Effector memory CD8-positive, alpha-beta T cell (primary cell): Measurements from ENCODE around the gene CD160.
A peak's percentile ranks its signal among the peaks of the same experiment; 100 is the strongest.
"Not testable (repeated sequence)": the region's sequence is repeated elsewhere in the genome, so short reads cannot be mapped to it uniquely, and the experiment has no call there.

Source experiments
- ATAC-seq: fragments of 150-1000 bp; cut with Tn5 transposase; replicated peaks from 2 replicates; pipeline ENCODE4 v1.10.0; 2021; ENCODE audit warnings: mild to moderate bottlenecking, moderate library complexity
- DNase-seq, 3 experiments: peaks; one replicate each; pipeline ENCODE4 v3.0.0; 2021
- H3K27ac Mint-ChIP-seq, 2 donors: one replicate each; pipeline ENCODE4 v1.8.0; 2022; ENCODE audit warnings: mild to moderate bottlenecking in 2 of 2, mixed read lengths in 2 of 2, moderate library complexity in 2 of 2
- H3K27me3 Mint-ChIP-seq, 2 donors: one replicate each; pipeline ENCODE4 v1.8.0; 2022; ENCODE audit warnings: mixed read lengths in 2 of 2
- H3K36me3 Mint-ChIP-seq: one replicate; pipeline ENCODE4 v1.8.0; 2022; ENCODE audit warnings: mild to moderate bottlenecking, moderate library complexity, mixed read lengths; ENCODE audit not compliant: insufficient read depth
- H3K4me1 Mint-ChIP-seq, 2 donors: one replicate each; pipeline ENCODE4 v1.8.0; 2022; ENCODE audit warnings: low read depth in 2 of 2, mixed read lengths in 2 of 2
- H3K4me3 Mint-ChIP-seq, 2 donors: one replicate each; pipeline ENCODE4 v1.8.0; 2022; ENCODE audit warnings: mild to moderate bottlenecking in 2 of 2, mixed read lengths in 2 of 2, moderate library complexity in 2 of 2
- H3K9me3 Mint-ChIP-seq, 2 donors: one replicate each; pipeline ENCODE4 v1.8.0; 2022; ENCODE audit warnings: mixed read lengths in 2 of 2
- total RNA-seq, 9 experiments: gene quantifications; one replicate each; lab custom pipeline; 2026; lab: John Stamatoyannopoulos, UW

CD160 gene, protein sequence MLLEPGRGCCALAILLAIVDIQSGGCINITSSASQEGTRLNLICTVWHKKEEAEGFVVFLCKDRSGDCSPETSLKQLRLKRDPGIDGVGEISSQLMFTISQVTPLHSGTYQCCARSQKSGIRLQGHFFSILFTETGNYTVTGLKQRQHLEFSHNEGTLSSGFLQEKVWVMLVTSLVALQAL
- total RNA-seq = 0.30 to 32.9 (median 3.6) reads per million in 9 experiments

DNA sequence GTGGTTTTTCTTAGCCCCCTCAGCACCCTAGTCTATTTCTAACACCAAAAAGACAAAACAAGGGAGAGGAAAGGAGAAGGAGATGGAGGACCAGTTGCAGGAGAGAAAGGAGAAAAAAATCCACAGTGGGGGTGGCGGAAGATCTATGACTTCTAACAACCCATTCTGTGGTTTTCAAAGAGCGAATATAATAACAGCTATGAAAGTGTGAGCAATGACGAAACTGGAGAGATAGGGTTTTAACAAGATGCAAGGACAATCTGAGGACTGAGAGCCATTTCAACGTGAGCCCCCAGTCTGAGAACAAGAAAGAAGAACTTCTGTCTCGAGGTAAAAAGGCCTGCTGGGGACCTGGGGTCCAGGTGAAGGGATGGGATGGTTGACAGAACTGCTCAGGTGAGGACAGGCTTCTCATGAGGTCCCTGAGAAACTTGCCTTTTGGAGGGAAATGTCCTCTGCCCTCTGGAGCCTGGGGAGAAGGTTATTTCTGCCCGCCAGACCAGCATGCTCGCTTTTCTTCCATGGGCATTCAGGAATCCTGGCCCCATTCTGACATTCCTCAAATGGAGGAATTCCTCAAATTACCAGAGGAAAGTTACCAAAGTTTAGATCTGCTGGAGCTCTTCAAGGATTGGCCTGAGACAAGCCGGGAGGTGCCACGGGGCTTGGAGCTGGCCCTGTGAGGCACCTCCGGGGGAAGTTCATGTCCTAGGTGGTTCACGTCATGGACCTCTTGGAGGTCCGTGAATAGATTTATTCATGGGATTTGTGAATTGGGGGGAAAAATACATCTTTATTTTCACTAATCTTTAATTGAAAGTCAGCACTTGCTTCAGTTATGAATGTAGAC, at the start of gene CD160:
Gene CD160, plus strand, starts transcription at position 270 of the 850 bp plus-strand sequence. CDS start 8,829 bp downstream, outside the sequence.
- DNase-seq (peak in 1 of 3 experiments; percentile 16), ATAC-seq (peak; percentile 61)
- Mint-ChIP-seq H3K36me3 (no peaks in the 10 kb centered on the region), H3K9me3 (no peaks in the 10 kb centered on the region), H3K4me1 (peaks cover 42 to 54% of the 10 kb centered on the region in 2 donors), H3K27ac (peak within 1 kb of the TSS; percentile 89 to 92), H3K27me3 (peaks cover 0 to 11% of the 10 kb centered on the region in 2 donors), H3K4me3 (peak within 1 kb of the TSS; percentile 81 to 88)

DNA sequence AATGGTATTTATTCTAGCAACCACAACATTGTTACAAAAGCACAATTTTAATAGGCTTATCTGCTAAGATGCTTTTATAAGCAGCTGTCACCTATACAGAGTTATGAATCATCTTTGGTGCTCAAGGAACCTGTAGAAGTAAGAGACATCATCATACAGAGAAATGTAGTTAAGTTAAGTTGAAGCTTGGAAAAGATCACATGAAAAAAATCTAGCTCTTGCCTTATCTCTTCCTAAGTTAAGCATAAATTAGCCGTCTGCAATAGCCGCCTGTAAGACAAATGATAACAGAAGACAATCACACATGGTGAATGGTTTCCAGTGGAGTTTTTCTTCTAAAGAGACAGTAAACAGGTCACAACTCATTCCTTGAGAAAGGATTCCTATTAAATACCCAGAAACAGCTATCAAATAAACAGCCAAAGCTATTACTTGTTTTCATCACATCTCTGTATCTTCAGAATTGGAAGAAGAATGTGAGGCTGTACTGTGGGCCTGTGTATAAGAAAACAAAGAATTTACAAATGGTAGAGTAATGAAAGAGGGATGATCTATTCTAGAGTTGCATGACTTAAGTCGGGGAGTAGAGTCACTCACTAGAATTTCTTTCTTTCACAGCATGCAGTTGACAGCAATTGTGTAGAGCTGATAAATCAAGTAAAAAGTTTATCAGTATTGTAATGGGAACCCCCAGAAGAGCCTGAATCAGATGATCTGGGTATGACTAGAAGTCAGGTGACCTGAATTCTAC, 48.1 kb upstream of the CD160 start:
- H3K4me3 Mint-ChIP-seq, H3K27ac Mint-ChIP-seq, H3K9me3 Mint-ChIP-seq, DNase-seq, ATAC-seq, H3K36me3 Mint-ChIP-seq, H3K27me3 Mint-ChIP-seq: not testable (repeated sequence)
- H3K4me1 Mint-ChIP-seq = peaks cover 6 to 12% of the 10 kb centered on the region in 2 donors

DNA sequence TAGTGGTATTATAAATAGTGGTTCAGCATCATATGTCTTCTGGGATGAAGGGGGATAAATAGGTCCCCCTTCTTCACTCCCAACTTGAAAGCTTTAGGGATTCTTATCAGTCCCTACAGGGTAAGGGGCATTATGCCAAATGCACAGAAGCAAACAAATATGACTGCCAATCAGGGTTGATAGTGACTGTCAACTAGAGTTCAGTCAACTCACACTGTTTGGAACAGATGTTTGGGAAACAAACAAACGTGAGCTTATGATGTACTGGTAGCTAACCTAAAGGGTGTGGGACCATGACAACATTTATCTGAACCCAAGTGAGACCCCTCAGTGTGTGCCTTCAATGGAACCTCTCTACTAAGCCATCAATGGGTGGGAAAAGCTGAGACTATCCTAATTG, 46.1 kb upstream of the CD160 start:
- DNase-seq, H3K36me3 Mint-ChIP-seq, H3K27me3 Mint-ChIP-seq, H3K9me3 Mint-ChIP-seq, H3K4me3 Mint-ChIP-seq, H3K27ac Mint-ChIP-seq, ATAC-seq: not testable (repeated sequence)
- peaks cover 6 to 12% of the 10 kb centered on the region in 2 donors for H3K4me1 Mint-ChIP-seq

DNA sequence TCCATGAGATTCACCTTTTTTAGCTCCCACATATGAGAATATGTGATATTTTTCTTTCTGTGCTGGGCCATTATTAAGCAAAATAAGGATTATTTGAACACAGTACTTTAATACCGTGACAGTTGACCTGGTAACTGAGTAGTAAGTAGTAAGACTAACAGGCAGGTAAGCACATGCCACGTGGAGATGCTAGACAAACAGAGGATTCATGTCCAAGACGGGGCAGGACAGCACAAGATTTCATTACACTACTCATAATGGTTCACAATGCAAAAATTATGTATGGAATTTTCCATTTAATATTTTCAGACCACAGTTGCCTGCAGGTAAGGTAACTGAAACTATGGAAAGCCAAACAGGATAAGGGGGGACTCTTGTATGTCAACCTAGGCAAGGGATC, 34.4 kb upstream of the CD160 start:
- H3K4me1 Mint-ChIP-seq = peaks cover 14 to 17% of the 10 kb centered on the region in 2 donors
- H3K4me3 Mint-ChIP-seq, ATAC-seq, H3K27ac Mint-ChIP-seq, H3K27me3 Mint-ChIP-seq, H3K36me3 Mint-ChIP-seq, H3K9me3 Mint-ChIP-seq, DNase-seq: not testable (repeated sequence)

DNA sequence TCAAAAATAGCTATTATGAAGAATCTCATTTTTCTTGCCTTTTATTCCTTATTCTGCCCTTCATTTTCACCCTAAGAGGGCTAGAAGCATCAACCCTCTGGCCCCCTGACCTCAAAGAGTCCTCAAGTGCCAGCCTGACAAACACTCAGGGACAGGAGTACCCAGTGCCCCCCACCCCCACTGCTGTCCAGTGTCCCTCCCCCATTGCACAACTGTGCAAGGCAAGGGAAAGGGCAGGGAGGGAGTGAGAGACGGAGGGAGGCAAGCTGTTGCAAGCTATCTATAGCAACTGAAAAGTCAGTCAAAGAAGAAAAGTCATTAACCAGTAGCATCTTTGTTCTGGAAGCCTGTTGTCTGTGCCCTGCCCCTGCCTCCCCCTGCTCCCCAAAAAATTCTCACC, 33.2 kb upstream of the CD160 start:
- not testable (repeated sequence) for DNase-seq, ATAC-seq, H3K36me3 Mint-ChIP-seq, H3K27me3 Mint-ChIP-seq, H3K27ac Mint-ChIP-seq, H3K4me3 Mint-ChIP-seq, H3K9me3 Mint-ChIP-seq
- peaks cover 24 to 25% of the 10 kb centered on the region in 2 donors for H3K4me1 Mint-ChIP-seq

DNA sequence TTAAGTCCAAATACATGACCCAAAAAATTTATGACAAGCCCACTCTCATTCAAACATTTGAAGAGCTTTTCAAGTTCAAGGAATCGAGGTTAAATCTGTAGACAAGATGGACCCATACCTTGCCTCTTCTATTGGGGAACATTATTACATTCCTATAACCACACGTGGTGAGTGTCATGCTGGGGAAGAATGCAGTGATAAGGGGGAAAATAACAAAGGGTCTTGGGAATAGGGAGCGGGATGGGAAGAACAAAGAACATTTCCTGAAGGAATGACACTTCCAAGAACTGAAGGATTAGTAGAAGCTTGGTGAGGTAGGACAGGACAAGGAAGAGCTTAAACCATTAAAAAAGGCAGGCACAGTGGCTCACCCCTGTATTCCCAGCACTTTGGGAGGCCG, 31.0 kb upstream of the CD160 start:
- peak overlapping the region; percentile 70 to 95 for H3K27ac Mint-ChIP-seq
- peak overlapping the region; percentile 16 to 40 for H3K4me3 Mint-ChIP-seq
- no peaks in the 10 kb centered on the region for H3K36me3 Mint-ChIP-seq
- no peaks in the 10 kb centered on the region for H3K27me3 Mint-ChIP-seq
- DNase-seq = no peak
- H3K4me1 Mint-ChIP-seq = peaks cover 29 to 36% of the 10 kb centered on the region in 2 donors
- no peak for ATAC-seq
- H3K9me3 Mint-ChIP-seq = no peaks in the 10 kb centered on the region

DNA sequence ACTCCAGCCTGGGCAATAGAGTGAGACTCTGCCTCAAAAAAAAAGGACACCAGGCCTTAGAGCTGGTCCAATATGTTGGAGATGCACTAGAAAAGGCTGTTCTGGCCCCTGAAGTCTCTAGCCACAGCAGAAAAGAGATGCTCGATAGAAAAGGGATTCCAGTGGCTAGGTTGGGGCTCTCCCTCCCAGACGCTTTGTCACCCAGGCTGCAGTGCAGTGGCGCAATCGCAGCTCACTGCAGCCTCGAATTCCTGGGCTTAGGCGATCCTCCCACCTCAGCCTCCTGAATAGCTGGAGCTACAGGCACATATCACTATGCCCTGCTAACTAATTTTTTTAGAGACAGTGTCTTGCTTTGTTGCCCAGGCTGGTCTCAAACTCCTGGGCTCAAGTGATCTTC, 30.4 kb upstream of the CD160 start:
- DNase-seq = no peak
- no peaks in the 10 kb centered on the region for H3K9me3 Mint-ChIP-seq
- peak overlapping the region; percentile 92 to 95 for H3K27ac Mint-ChIP-seq
- peaks cover 29 to 36% of the 10 kb centered on the region in 2 donors for H3K4me1 Mint-ChIP-seq
- no peaks in the 10 kb centered on the region for H3K36me3 Mint-ChIP-seq
- peak overlapping the region; percentile 44 to 72 for H3K4me3 Mint-ChIP-seq
- no peak for ATAC-seq
- H3K27me3 Mint-ChIP-seq = no peaks in the 10 kb centered on the region

DNA sequence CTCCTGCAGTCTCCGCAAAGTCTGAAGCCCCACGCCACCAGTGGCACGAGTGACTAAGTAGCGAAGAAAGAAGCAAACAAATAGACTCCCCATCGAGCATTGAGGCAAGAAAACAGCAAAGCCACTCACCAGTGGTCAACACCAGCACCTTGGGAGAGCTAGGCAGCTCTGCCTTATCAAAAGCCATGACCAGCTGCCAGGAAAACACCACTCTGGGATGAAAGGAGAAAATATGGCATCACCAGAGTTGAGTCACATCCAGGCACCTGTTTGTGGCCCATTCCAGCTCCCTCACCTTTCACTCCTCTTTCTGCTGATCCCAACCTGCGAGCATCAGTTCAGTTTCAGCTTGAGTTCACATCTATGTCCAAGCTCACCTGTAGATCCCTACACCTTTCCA, 29.4 kb upstream of the CD160 start:
- ATAC-seq = no peak
- H3K4me1 Mint-ChIP-seq = peaks cover 32 to 36% of the 10 kb centered on the region in 2 donors
- no peak for DNase-seq
- H3K27me3 Mint-ChIP-seq = no peaks in the 10 kb centered on the region
- peak overlapping the region; percentile 44 to 72 for H3K4me3 Mint-ChIP-seq
- no peaks in the 10 kb centered on the region for H3K9me3 Mint-ChIP-seq
- H3K27ac Mint-ChIP-seq = peak overlapping the region; percentile 92 to 95
- H3K36me3 Mint-ChIP-seq = no peaks in the 10 kb centered on the region

DNA sequence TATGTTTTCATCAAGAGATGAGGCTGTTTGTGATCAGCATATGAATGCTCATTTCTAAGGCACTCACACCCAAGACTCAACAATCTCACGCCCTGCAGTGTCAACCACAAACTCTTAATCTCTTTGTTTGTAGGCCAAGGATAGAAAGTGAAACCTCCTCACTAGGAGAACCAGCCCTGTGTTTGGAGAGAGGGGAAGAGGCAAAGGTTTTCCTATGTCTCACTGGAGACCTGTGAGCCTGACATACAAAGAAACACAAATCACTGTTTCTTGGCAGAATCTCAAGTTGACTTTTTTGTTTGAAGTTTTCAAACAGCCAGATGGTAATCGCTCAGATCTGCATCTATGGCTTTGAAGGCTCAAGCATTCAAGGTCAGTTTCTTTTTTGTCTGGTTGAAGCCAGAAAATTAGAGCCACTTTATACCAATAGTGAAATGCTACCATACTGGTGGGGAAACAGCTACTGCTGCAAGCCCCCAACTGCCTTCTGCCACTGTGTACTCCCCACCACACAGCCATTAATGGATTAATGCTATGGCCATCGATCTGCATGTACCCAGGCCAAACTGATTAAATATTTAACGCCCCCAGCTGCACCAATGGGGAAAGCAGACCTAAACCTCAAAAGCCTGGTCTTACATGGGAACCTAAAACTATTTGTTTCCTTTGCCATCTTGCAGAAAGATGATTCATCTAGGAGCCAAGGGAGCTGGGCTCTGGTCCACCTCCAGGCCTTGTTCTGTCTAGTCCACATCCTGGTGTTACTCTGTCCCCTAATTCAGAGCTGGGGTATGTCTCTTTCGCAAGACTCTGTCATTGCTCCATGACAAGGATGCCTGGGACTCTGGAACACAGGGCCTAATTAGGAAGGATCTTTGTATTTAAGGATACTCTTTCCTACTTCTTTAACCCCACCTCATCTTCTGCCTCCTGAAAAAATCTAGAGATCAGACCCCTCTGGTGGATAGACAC, 28.4 kb upstream of the CD160 start:
- no peaks in the 10 kb centered on the region for H3K27me3 Mint-ChIP-seq
- ATAC-seq (peak; percentile 98), DNase-seq (peak; percentile 27 to 50 (median 43))
- no peaks in the 10 kb centered on the region for H3K36me3 Mint-ChIP-seq
- peak overlapping the region; percentile 92 to 95 for H3K27ac Mint-ChIP-seq
- peak overlapping the region; percentile 44 to 72 for H3K4me3 Mint-ChIP-seq
- H3K4me1 Mint-ChIP-seq = peaks cover 32 to 39% of the 10 kb centered on the region in 2 donors
- no peaks in the 10 kb centered on the region for H3K9me3 Mint-ChIP-seq

DNA sequence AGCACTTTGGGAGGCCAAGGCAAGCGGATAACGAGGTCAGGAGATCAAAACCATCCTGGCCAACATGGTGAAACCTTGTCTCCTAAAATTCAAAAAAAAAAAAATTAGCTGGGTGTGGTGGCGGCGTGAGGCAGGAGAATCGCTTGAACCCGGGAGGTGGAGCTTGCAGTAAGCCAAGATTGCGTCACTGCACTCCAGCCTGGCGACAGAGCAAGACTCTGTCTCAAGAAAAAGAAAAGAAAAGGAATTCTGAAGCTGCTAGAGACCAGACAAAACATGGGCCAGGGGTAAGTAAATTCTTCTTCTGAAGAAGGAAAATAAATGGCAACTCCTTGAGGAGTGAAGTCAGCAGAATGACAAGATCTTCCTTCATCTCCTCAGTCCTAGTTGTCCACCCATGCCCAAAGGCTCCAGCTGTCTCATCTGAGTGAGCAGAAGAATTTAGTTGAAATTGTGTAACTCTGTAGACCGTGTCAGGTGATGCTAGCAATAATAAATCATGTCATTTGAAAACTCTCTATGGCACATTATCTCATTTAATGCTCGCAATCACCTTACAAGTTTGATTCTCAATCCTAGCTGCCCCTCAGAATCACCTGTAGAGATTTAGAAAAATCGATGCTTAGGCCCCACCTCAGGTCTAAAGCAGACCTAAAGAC, 26.4 kb upstream of the CD160 start:
- Mint-ChIP-seq H3K27me3 (no peaks in the 10 kb centered on the region), H3K27ac (no peak overlapping the region), H3K4me3 (no peak overlapping the region), H3K4me1 (peaks cover 34 to 39% of the 10 kb centered on the region in 2 donors), H3K36me3 (no peaks in the 10 kb centered on the region), H3K9me3 (no peaks in the 10 kb centered on the region)
- ATAC-seq = no peak
- DNase-seq = no peak

DNA sequence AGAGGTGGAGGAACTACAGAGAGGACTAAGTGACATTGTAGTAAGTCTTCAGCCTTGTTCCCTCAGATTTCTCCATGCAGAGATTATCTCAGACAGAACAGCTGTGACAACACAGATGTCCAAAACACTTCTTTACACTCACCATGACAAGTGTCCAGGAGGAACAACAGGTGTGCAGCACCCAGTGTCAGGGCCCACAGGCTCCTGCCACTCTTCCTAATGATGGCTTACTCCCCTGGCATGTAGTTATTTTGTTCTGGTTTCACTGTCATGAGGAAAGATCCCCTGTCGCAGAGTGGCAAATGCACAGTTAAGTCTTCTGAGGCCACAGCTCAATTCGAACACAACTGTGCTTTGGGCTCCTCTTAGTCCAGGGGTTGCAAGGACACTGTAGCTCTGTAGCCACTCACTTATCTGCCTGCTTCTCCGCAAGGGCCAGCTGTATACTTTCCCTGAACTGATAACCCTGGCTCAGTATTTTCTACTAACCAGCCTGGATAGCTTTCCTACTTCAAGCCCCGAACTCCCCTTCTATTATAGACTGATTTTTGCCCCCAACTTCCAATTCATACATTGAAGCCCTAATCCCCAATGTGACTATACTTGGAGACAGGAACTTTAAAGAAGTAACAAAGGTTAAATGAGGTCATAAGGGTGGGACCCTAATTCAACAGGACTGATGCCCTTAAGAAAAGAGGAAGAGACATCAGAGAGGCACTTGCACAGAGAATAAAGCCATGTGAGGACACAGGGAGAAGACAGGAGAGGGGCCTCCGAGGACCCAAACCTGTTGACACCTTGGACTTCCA, 23.3 kb upstream of the CD160 start:
- Mint-ChIP-seq H3K4me1 (peaks cover 11 to 14% of the 10 kb centered on the region in 2 donors), H3K4me3 (no peak overlapping the region), H3K27me3 (no peaks in the 10 kb centered on the region), H3K36me3 (no peaks in the 10 kb centered on the region), H3K9me3 (no peaks in the 10 kb centered on the region), H3K27ac (no peak overlapping the region)
- ATAC-seq = no peak
- no peak for DNase-seq

DNA sequence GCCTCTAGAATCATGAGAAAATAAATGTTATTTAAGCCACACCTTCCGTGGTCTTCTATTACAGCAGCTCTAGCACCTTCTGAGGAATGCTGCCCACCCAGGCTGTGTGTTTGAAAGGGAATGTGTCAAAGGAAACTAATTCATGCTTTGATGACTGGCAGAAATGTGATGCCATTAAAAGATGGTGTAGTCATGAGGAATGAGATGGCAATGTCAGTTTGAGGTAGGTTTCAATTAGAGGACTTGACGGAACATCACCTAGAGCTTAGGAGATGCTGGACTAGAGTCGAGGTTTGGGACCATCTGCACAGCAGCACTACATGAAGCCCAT, 22.7 kb upstream of the CD160 start:
- Mint-ChIP-seq H3K9me3 (no peaks in the 10 kb centered on the region), H3K27ac (no peak overlapping the region), H3K4me3 (no peak overlapping the region), H3K4me1 (peaks cover 6 to 9% of the 10 kb centered on the region in 2 donors), H3K27me3 (no peaks in the 10 kb centered on the region), H3K36me3 (no peaks in the 10 kb centered on the region)
- ATAC-seq (no peak), DNase-seq (no peak)
